Subcutaneous abdominal adipose tissue (tissue), 5 donors: ENCODE data around the gene IL36A.

Source experiments
- H3K27ac ChIP-seq: one replicate; pipeline ENCODE4 v1.7.0; 2013; ENCODE audit warnings: low read depth, mild to moderate bottlenecking, inconsistent platforms, low read length, moderate library complexity
- H3K27me3 ChIP-seq, 5 donors: one replicate each; pipeline ENCODE4 v1.7.0; 2013; ENCODE audit warnings: low read length in 5 of 5, inconsistent platforms in 1 of 5; ENCODE audit not compliant: control insufficient read depth in 5 of 5, insufficient read depth in 4 of 5
- H3K36me3 ChIP-seq, 5 donors: one replicate each; pipeline ENCODE4 v1.7.0; 2013; ENCODE audit warnings: low read length in 5 of 5; ENCODE audit not compliant: control insufficient read depth in 5 of 5, insufficient read depth in 5 of 5
- H3K4me1 ChIP-seq, 5 donors: one replicate each; pipeline ENCODE4 v1.7.0; 2013; ENCODE audit warnings: low read length in 5 of 5, mild to moderate bottlenecking in 3 of 5, moderate library complexity in 1 of 5; ENCODE audit not compliant: control insufficient read depth in 5 of 5, insufficient read depth in 5 of 5
- H3K4me3 ChIP-seq, 5 donors: one replicate each; pipeline ENCODE4 v1.7.0; 2013; ENCODE audit warnings: low read length in 5 of 5, low read depth in 1 of 5
- H3K9ac ChIP-seq, 5 donors: one replicate each; pipeline ENCODE4 v1.7.0; 2013; ENCODE audit warnings: low read length in 5 of 5, mild to moderate bottlenecking in 4 of 5, moderate library complexity in 3 of 5
- H3K9me3 ChIP-seq, 5 donors: one replicate each; pipeline ENCODE4 v1.7.0; 2013; ENCODE audit warnings: low read length in 5 of 5; ENCODE audit not compliant: control insufficient read depth in 5 of 5
- donor health status: healthy.
- donor health status: healthy.
- donor health status: healthy.
- donor health status: healthy.
- donor health status: healthy.

Gene IL36A

GRCh38 chr2:113005030-113005509 is at the start of gene IL36A:
Gene IL36A, plus strand, starts transcription at chr2:113005459. Its CDS starts 413 bp downstream, at chr2:113005872.
- H3K9me3 ChIP-seq: peaks cover 2 to 20% (median 10%) of the 10 kb centered on the region in 5 donors
- no peak within 1 kb of the TSS for H3K9ac ChIP-seq
- no peak within 1 kb of the TSS for H3K27ac ChIP-seq
- H3K4me1 ChIP-seq: no peaks in the 10 kb centered on the region
- H3K27me3 ChIP-seq: peaks cover 0 to 3% (median 0%) of the 10 kb centered on the region in 5 donors
- no peak within 1 kb of the TSS for H3K4me3 ChIP-seq
- H3K36me3 ChIP-seq: no peaks in the 10 kb centered on the region

GRCh38 chr2:112957511-112957910 is 47.7 kb upstream of the IL36A start:
- H3K27me3 ChIP-seq: peaks cover 0 to 22% (median 0%) of the 10 kb centered on the region in 5 donors
- H3K9ac ChIP-seq: no peak overlapping the region
- H3K4me1 ChIP-seq: peaks cover 0 to 3% (median 0%) of the 10 kb centered on the region in 5 donors
- H3K36me3 ChIP-seq: no peaks in the 10 kb centered on the region
- H3K27ac ChIP-seq: no peak overlapping the region
- H3K4me3 ChIP-seq: no peak overlapping the region
- no peaks in the 10 kb centered on the region for H3K9me3 ChIP-seq

- Histone ChIP-seq H3K36me3 (no peaks in the 10 kb centered on the region), H3K27ac (no peak overlapping the region), H3K9ac (no peak overlapping the region), H3K27me3 (peaks cover 0 to 22% (median 0%) of the 10 kb centered on the region in 5 donors), H3K4me1 (peaks cover 0 to 3% (median 0%) of the 10 kb centered on the region in 5 donors), H3K9me3 (no peaks in the 10 kb centered on the region), H3K4me3 (no peak overlapping the region)
Observed at GRCh38 chr2:112958428-112959108, 46.7 kb upstream of the IL36A start.

GRCh38 chr2:112959109-112959812 is 46.0 kb upstream of the IL36A start:
- Histone ChIP-seq H3K4me3 (no peak overlapping the region), H3K9me3 (no peaks in the 10 kb centered on the region), H3K9ac (no peak overlapping the region), H3K36me3 (no peaks in the 10 kb centered on the region), H3K27ac (no peak overlapping the region), H3K4me1 (peaks cover 0 to 3% (median 0%) of the 10 kb centered on the region in 5 donors), H3K27me3 (peaks cover 0 to 22% (median 0%) of the 10 kb centered on the region in 5 donors)

GRCh38 chr2:112960230-112960825 is 44.9 kb upstream of the IL36A start:
- Histone ChIP-seq H3K27me3 (peaks cover 0 to 18% (median 0%) of the 10 kb centered on the region in 5 donors), H3K9ac (no peak overlapping the region), H3K36me3 (no peaks in the 10 kb centered on the region), H3K9me3 (no peaks in the 10 kb centered on the region), H3K27ac (no peak overlapping the region), H3K4me1 (peaks cover 0 to 3% (median 0%) of the 10 kb centered on the region in 5 donors), H3K4me3 (no peak overlapping the region)

GRCh38 chr2:112962308-112963175 is 42.7 kb upstream of the IL36A start:
- Histone ChIP-seq H3K27me3 (peaks cover 0 to 10% (median 0%) of the 10 kb centered on the region in 5 donors), H3K36me3 (no peaks in the 10 kb centered on the region), H3K27ac (no peak overlapping the region), H3K9ac (no peak overlapping the region), H3K4me3 (no peak overlapping the region), H3K4me1 (peaks cover 0 to 3% (median 0%) of the 10 kb centered on the region in 5 donors), H3K9me3 (no peaks in the 10 kb centered on the region)

GRCh38 chr2:112967023-112967422 is 38.2 kb upstream of the IL36A start:
- H3K36me3 ChIP-seq: no peaks in the 10 kb centered on the region
- no peaks in the 10 kb centered on the region for H3K4me1 ChIP-seq
- H3K9ac ChIP-seq: no peak overlapping the region
- no peak overlapping the region for H3K4me3 ChIP-seq
- no peak overlapping the region for H3K27ac ChIP-seq
- H3K27me3 ChIP-seq: no peaks in the 10 kb centered on the region
- H3K9me3 ChIP-seq: no peaks in the 10 kb centered on the region

GRCh38 chr2:112972423-112973086 is 32.7 kb upstream of the IL36A start:
- Histone ChIP-seq H3K4me1 (no peaks in the 10 kb centered on the region), H3K27ac (no peak overlapping the region), H3K9me3 (no peaks in the 10 kb centered on the region), H3K4me3 (no peak overlapping the region), H3K9ac (no peak overlapping the region), H3K36me3 (no peaks in the 10 kb centered on the region), H3K27me3 (peaks cover 0 to 7% (median 0%) of the 10 kb centered on the region in 5 donors)

- Histone ChIP-seq H3K9ac (no peak overlapping the region), H3K9me3 (no peaks in the 10 kb centered on the region), H3K27me3 (peaks cover 0 to 7% (median 0%) of the 10 kb centered on the region in 5 donors), H3K4me1 (no peaks in the 10 kb centered on the region), H3K27ac (no peak overlapping the region), H3K36me3 (no peaks in the 10 kb centered on the region), H3K4me3 (no peak overlapping the region)
Observed at GRCh38 chr2:112973156-112973555, 32.1 kb upstream of the IL36A start.
